Forelimb muscle (tissue), 1 donor: ENCODE results near the gene KIAA0513. TPM values are rescaled to one million over a fixed set of nuclear protein-coding genes. Genes with fewer than 3 reads are reported as not detected.

ENCODE experiments used
- DNase-seq: peaks from one replicate; pipeline ENCODE4 v3.0.0-alpha.2; 2013; ENCODE audit warnings: low read depth
- polyA plus RNA-seq: library from polyadenylated mRNA; unstranded; fragments of 120-200 nt; gene quantifications from one replicate; pipeline ENCODE4 v1.2.1, GENCODE V29; 2013; ENCODE audit not compliant: insufficient read length

Gene KIAA0513
- polyA plus RNA-seq, 1 donor, result 2.3 TPM

- no peak for DNase-seq
These were observed 106.6 kb downstream of the KIAA0513 start for GRCh38 chr16:85134076-85134788.

- no peak for DNase-seq
These were observed 107.2 kb downstream of the KIAA0513 start for GRCh38 chr16:85134789-85135142.

- no peak for DNase-seq
These were observed 108.7 kb downstream of the KIAA0513 start for GRCh38 chr16:85136213-85136701.

GRCh38 chr16:85136702-85137322 lies 109.2 kb downstream of the KIAA0513 start:
- no peak for DNase-seq

GRCh38 chr16:85137323-85138072 lies 109.9 kb downstream of the KIAA0513 start:
- DNase-seq, result no peak

GRCh38 chr16:85138073-85138824 lies 110.7 kb downstream of the KIAA0513 start:
- no peak for DNase-seq

GRCh38 chr16:85138825-85139627 lies 111.4 kb downstream of the KIAA0513 start:
- DNase-seq, result no peak

- no peak for DNase-seq
These were observed 112.3 kb downstream of the KIAA0513 start for GRCh38 chr16:85139881-85140339.

GRCh38 chr16:85140455-85141012 lies 112.9 kb downstream of the KIAA0513 start:
- no peak for DNase-seq

- DNase-seq, result no peak
These were observed 114.0 kb downstream of the KIAA0513 start for GRCh38 chr16:85141491-85142128.

GRCh38 chr16:85142129-85142513 lies 114.5 kb downstream of the KIAA0513 start:
- DNase-seq, result no peak

GRCh38 chr16:85142771-85143211 lies 115.2 kb downstream of the KIAA0513 start:
- DNase-seq, result no peak

Other genes starting within 250 kb of the KIAA0513 start
- gene CRISPLD2, start 207.8 kb upstream of the KIAA0513 start, polyA plus RNA-seq, result 6.0 TPM
- gene ZDHHC7, start 16.3 kb upstream of the KIAA0513 start, polyA plus RNA-seq, result 31.5 TPM
- not detected for gene CIBAR2, start 84.7 kb downstream of the KIAA0513 start, polyA plus RNA-seq